Small intestine (tissue), 4 donors: ENCODE measurements around the gene HOOK2. TPM values are rescaled to one million over a fixed set of nuclear protein-coding genes. Genes with fewer than 3 reads are reported as not detected.

Experiments
- polyA plus RNA-seq, 4 donors: library from polyadenylated mRNA; stranded (reverse) in 3 of 4; unstranded in 1 of 4; fragments of 200-250 nt in 3 of 4; fragments of 120-200 nt in 1 of 4; gene quantifications; one replicate each; pipeline versions ENCODE4 v1.2.1 to v1.2.3, GENCODE V29; 2013
- donor health status: healthy with polysubstance abuse.
- donor health status: Bipolar disorder and iron deficiency.
- donor health status: healthy.

Gene HOOK2
- polyA plus RNA-seq, 4 donors: 61.8 to 206 (median 167) TPM

Other genes with a start within 250 kb of the HOOK2 start
- gene ZNF564, start 224.1 kb downstream of the HOOK2 start, polyA plus RNA-seq: 10 to 100 TPM in 2 of 4 donors, 1 to 10 TPM in 2; 6.5 to 14.9 (median 11.3) TPM
- 1 to 10 TPM in 2 of 4 donors, under 1 TPM in 1, not detected in 1; 0.45 to 3.0 (median 1.0) TPM for gene ZNF490, start 164.7 kb downstream of the HOOK2 start, polyA plus RNA-seq
- 10 to 100 TPM in 1 of 4 donors, 1 to 10 TPM in 3; 4.7 to 17.7 (median 5.8) TPM for gene ZNF791, start 164.6 kb downstream of the HOOK2 start, polyA plus RNA-seq
- 10 to 100 TPM; 42.7 to 64.8 (median 51.0) TPM for gene MAN2B1, start 108.8 kb downstream of the HOOK2 start, polyA plus RNA-seq
- 10 to 100 TPM; 10.9 to 23.8 (median 19.9) TPM for gene WDR83, start 108.7 kb downstream of the HOOK2 start, polyA plus RNA-seq
- 10 to 100 TPM; 61.5 to 96.9 (median 66.8) TPM for gene DHPS, start 93.7 kb downstream of the HOOK2 start, polyA plus RNA-seq
- gene GNG14, start 87.6 kb downstream of the HOOK2 start, polyA plus RNA-seq: not detected
- 10 to 100 TPM in 1 of 4 donors, 1 to 10 TPM in 3; 4.5 to 11.8 (median 7.2) TPM for gene FBXW9, start 78.9 kb downstream of the HOOK2 start, polyA plus RNA-seq
- 10 to 100 TPM in 3 of 4 donors, 1 to 10 TPM in 1; 9.8 to 41.3 (median 19.7) TPM for gene TNPO2, start 51.6 kb downstream of the HOOK2 start, polyA plus RNA-seq
- 100 to 1,000 TPM; 210 to 376 (median 282) TPM for gene TRIR, start 40.9 kb downstream of the HOOK2 start, polyA plus RNA-seq
- 10 to 100 TPM; 62.1 to 85.4 (median 69.8) TPM for gene GET3, start 38.1 kb downstream of the HOOK2 start, polyA plus RNA-seq
- gene BEST2, start 23.8 kb downstream of the HOOK2 start, polyA plus RNA-seq: 1 to 10 TPM in 1 of 4 donors, under 1 TPM in 2, not detected in 1; 0.10 to 3.4 (median 0.16) TPM
- 100 to 1,000 TPM in 2 of 4 donors, 10 to 100 TPM in 2; 44.7 to 234 (median 135) TPM for gene JUNB, start 15.9 kb upstream of the HOOK2 start, polyA plus RNA-seq
- 100 to 1,000 TPM; 285 to 523 (median 416) TPM for gene PRDX2, start 26.2 kb upstream of the HOOK2 start, polyA plus RNA-seq
- 1 to 10 TPM in 3 of 4 donors, not detected in 1; 2.9 to 4.0 (median 3.1) TPM for gene THSD8, start 26.5 kb upstream of the HOOK2 start, polyA plus RNA-seq
- gene RNASEH2A, start 31.0 kb upstream of the HOOK2 start, polyA plus RNA-seq: 10 to 100 TPM in 2 of 4 donors, 1 to 10 TPM in 2; 3.1 to 22.3 (median 12.8) TPM
- gene RTBDN, start 59.0 kb upstream of the HOOK2 start, polyA plus RNA-seq: 1 to 10 TPM in 1 of 4 donors, under 1 TPM in 2, not detected in 1; 0.64 to 1.7 (median 0.67) TPM
- 1 to 10 TPM in 2 of 4 donors, under 1 TPM in 2; 0.54 to 3.3 (median 0.95) TPM for gene MAST1, start 63.0 kb upstream of the HOOK2 start, polyA plus RNA-seq
- 10 to 100 TPM in 2 of 4 donors, 1 to 10 TPM in 2; 6.5 to 43.1 (median 9.3) TPM for gene DNASE2, start 105.9 kb upstream of the HOOK2 start, polyA plus RNA-seq
- under 1 TPM in 2 of 4 donors, not detected in 2; 0.09 to 0.13 TPM for gene KLF1, start 111.6 kb upstream of the HOOK2 start, polyA plus RNA-seq
- 10 to 100 TPM; 24.8 to 38.9 (median 28.3) TPM for gene GCDH, start 115.6 kb upstream of the HOOK2 start, polyA plus RNA-seq
- 1 to 10 TPM in 1 of 4 donors, under 1 TPM in 1, not detected in 2; 0.18 to 1.2 TPM for gene SYCE2, start 143.7 kb upstream of the HOOK2 start, polyA plus RNA-seq
- 10 to 100 TPM; 32.4 to 74.4 (median 48.9) TPM for gene FARSA, start 158.2 kb upstream of the HOOK2 start, polyA plus RNA-seq
- gene CALR, start 163.1 kb upstream of the HOOK2 start, polyA plus RNA-seq: 100 to 1,000 TPM; 117 to 803 (median 435) TPM
- gene RAD23A, start 170.3 kb upstream of the HOOK2 start, polyA plus RNA-seq: 100 to 1,000 TPM in 1 of 4 donors, 10 to 100 TPM in 3; 93.0 to 114 (median 98.4) TPM
- gene GADD45GIP1, start 181.7 kb upstream of the HOOK2 start, polyA plus RNA-seq: 10 to 100 TPM; 27.0 to 42.2 (median 36.1) TPM
- under 1 TPM in 2 of 4 donors, not detected in 2; 0.12 to 0.16 TPM for gene DAND5, start 194.0 kb upstream of the HOOK2 start, polyA plus RNA-seq
- gene NFIX, start 219.9 kb upstream of the HOOK2 start, polyA plus RNA-seq: 10 to 100 TPM in 2 of 4 donors, 1 to 10 TPM in 2; 2.9 to 31.4 (median 10.0) TPM